Choroid plexus epithelial cell (primary cell): ENCODE data around the gene MROH8.
A peak's percentile ranks its signal among the peaks of the same experiment; 100 is the strongest.
"Not testable (repeated sequence)": the region's sequence is repeated elsewhere in the genome, so short reads cannot be mapped to it uniquely, and the experiment has no call there.

Source experiments
- DNase-seq: peaks from one replicate; pipeline ENCODE4 v3.0.0-alpha.2; 2010; ENCODE audit warnings: low read depth
- H3K4me3 ChIP-seq: 2 replicates; pipeline ENCODE4 v1.5.1; 2011; ENCODE audit warnings: low read depth, mild to moderate bottlenecking, control low read depth, low read length, moderate library complexity
- CTCF ChIP-seq: conservative IDR thresholded peaks from 2 replicates; pipeline ENCODE4 v1.5.1; 2011; ENCODE audit warnings: low read depth, mild to moderate bottlenecking, control low read depth, inconsistent platforms, low read length, moderate library complexity

MROH8 gene

GRCh38 chr20:37144856-37145404, 34.4 kb downstream of the MROH8 start:
- DNase-seq = peak; percentile 18
- no peak overlapping the region for H3K4me3 ChIP-seq
- no peak for TF ChIP-seq CTCF

- TF ChIP-seq CTCF = no peak
- peak; percentile 10 for DNase-seq
- no peak overlapping the region for H3K4me3 ChIP-seq
These were observed 36.6 kb downstream of the MROH8 start for GRCh38 chr20:37142708-37143107.

- DNase-seq = no peak
- no peak overlapping the region for H3K4me3 ChIP-seq
- no peak for TF ChIP-seq CTCF
These were observed 41.8 kb downstream of the MROH8 start for GRCh38 chr20:37137547-37137946.

- no peak for TF ChIP-seq CTCF
- H3K4me3 ChIP-seq = no peak overlapping the region
- no peak for DNase-seq
These were observed 45.4 kb downstream of the MROH8 start for GRCh38 chr20:37133952-37134351.

GRCh38 chr20:37131486-37131885, 47.9 kb downstream of the MROH8 start:
- peak; percentile 27 for DNase-seq
- H3K4me3 ChIP-seq = no peak overlapping the region
- TF ChIP-seq CTCF = no peak

GRCh38 chr20:37128803-37129202, 50.5 kb downstream of the MROH8 start:
- TF ChIP-seq CTCF = no peak
- no peak for DNase-seq
- H3K4me3 ChIP-seq = no peak overlapping the region

- DNase-seq, H3K4me3 ChIP-seq: not testable (repeated sequence)
These were observed 53.1 kb downstream of the MROH8 start for GRCh38 chr20:37126290-37126689.
